Osteoblast (primary cell): ENCODE results near the gene LY9. TPM values are rescaled to one million over a fixed set of nuclear protein-coding genes. Genes with fewer than 3 reads are reported as not detected.
A peak's percentile ranks its signal among the peaks of the same experiment; 100 is the strongest.

Source experiments
- DNase-seq: peaks from one replicate; pipeline ENCODE4 v3.0.0; 2011; ENCODE audit warnings: low spot score, mixed read lengths; ENCODE audit not compliant: insufficient read length; ENCODE audit errors: missing footprints
- H2AFZ ChIP-seq: 2 replicates; pipeline ENCODE4 v1.6.0; 2011; ENCODE audit warnings: mild to moderate bottlenecking, low read length
- H3K27ac ChIP-seq: 2 replicates; pipeline ENCODE4 v1.5.1; 2011; ENCODE audit warnings: mild to moderate bottlenecking, low read depth, low read length, moderate library complexity
- H3K27me3 ChIP-seq: 2 replicates; pipeline ENCODE4 v1.6.0; 2012; ENCODE audit warnings: mild to moderate bottlenecking, control low read depth, inconsistent platforms, low read length, moderate library complexity; ENCODE audit not compliant: insufficient read depth
- H3K36me3 ChIP-seq: 2 replicates; pipeline ENCODE4 v1.5.1; 2011; ENCODE audit warnings: mild to moderate bottlenecking, low read length, control low read depth, moderate library complexity; ENCODE audit not compliant: insufficient read depth
- H3K4me1 ChIP-seq: 2 replicates; pipeline ENCODE4 v1.5.1; 2011; ENCODE audit warnings: mild to moderate bottlenecking, low read length, control low read depth, moderate library complexity; ENCODE audit not compliant: insufficient read depth
- H3K4me2 ChIP-seq: 2 replicates; pipeline ENCODE4 v1.6.0; 2011; ENCODE audit warnings: mild to moderate bottlenecking, low read length; ENCODE audit not compliant: insufficient read depth
- H3K4me3 ChIP-seq: fragments of 200-600 bp; sonication (generic); 3 replicates; pipeline ENCODE4 v1.5.1; 2012; ENCODE audit warnings: mild to moderate bottlenecking, low read length, inconsistent platforms; ENCODE audit not compliant: insufficient read depth
- H3K79me2 ChIP-seq: 2 replicates; pipeline ENCODE4 v1.6.0; 2012; ENCODE audit warnings: mild to moderate bottlenecking, low read length, control low read depth, inconsistent platforms; ENCODE audit not compliant: insufficient read depth
- H3K9me3 ChIP-seq: 2 replicates; pipeline ENCODE4 v1.5.1; 2011; ENCODE audit warnings: low read depth, low read length, control low read depth
- H4K20me1 ChIP-seq: 2 replicates; pipeline ENCODE4 v1.6.0; 2012; ENCODE audit warnings: mild to moderate bottlenecking, low read length, control low read depth; ENCODE audit not compliant: insufficient read depth
- CTCF ChIP-seq: IDR thresholded peaks from 2 replicates; pipeline ENCODE4 v1.5.1; 2011; ENCODE audit warnings: mild to moderate bottlenecking, low read depth, low read length, moderate library complexity; ENCODE audit errors: extremely low read depth
- total RNA-seq: library from RNA; depleted of rRNA; stranded (reverse); fragments of >200 nt; gene quantifications from 2 replicates; pipeline ENCODE4 v1.2.3, GENCODE V29; 2012

The LY9 gene
- total RNA-seq, 1 donor, result not detected

- H3K27me3 ChIP-seq, result no peaks in the 10 kb centered on the region
- no peaks in the 10 kb centered on the region for H3K79me2 ChIP-seq
- H3K4me1 ChIP-seq, result no peaks in the 10 kb centered on the region
- no peak overlapping the region for H3K4me3 ChIP-seq
- no peak overlapping the region for H2AFZ ChIP-seq
- no peaks in the 10 kb centered on the region for H3K36me3 ChIP-seq
- no peak for TF ChIP-seq CTCF
- no peaks in the 10 kb centered on the region for H4K20me1 ChIP-seq
- no peaks in the 10 kb centered on the region for H3K9me3 ChIP-seq
- no peak overlapping the region for H3K27ac ChIP-seq
- DNase-seq, result no peak
- no peak overlapping the region for H3K4me2 ChIP-seq
These were observed 62.5 kb downstream of the LY9 start for GRCh38 chr1:160858507-160858906.

GRCh38 chr1:160859166-160859565 lies 63.2 kb downstream of the LY9 start:
- no peak overlapping the region for H3K27ac ChIP-seq
- no peaks in the 10 kb centered on the region for H3K79me2 ChIP-seq
- no peaks in the 10 kb centered on the region for H3K9me3 ChIP-seq
- H3K27me3 ChIP-seq, result no peaks in the 10 kb centered on the region
- H3K4me2 ChIP-seq, result no peak overlapping the region
- no peak for TF ChIP-seq CTCF
- no peak overlapping the region for H3K4me3 ChIP-seq
- H3K4me1 ChIP-seq, result no peaks in the 10 kb centered on the region
- no peaks in the 10 kb centered on the region for H4K20me1 ChIP-seq
- H2AFZ ChIP-seq, result no peak overlapping the region
- H3K36me3 ChIP-seq, result no peaks in the 10 kb centered on the region
- peak; percentile 62 for DNase-seq

- Histone ChIP-seq H3K27ac (no peak overlapping the region), H3K4me2 (no peak overlapping the region), H3K36me3 (no peaks in the 10 kb centered on the region), H3K79me2 (no peaks in the 10 kb centered on the region), H2AFZ (no peak overlapping the region), H3K9me3 (no peaks in the 10 kb centered on the region), H3K4me3 (no peak overlapping the region), H3K27me3 (no peaks in the 10 kb centered on the region), H4K20me1 (no peaks in the 10 kb centered on the region), H3K4me1 (no peaks in the 10 kb centered on the region)
- DNase-seq, result peak; percentile 21
- no peak for TF ChIP-seq CTCF
These were observed 65.0 kb downstream of the LY9 start for GRCh38 chr1:160860840-160861505.

GRCh38 chr1:160862203-160863060 lies 66.5 kb downstream of the LY9 start, which contains the start of gene CD244:
CD244 (minus strand) TSS chr1:160862887; CDS start chr1:160862677, 210 bp downstream.
- Histone ChIP-seq H3K4me2 (no peak within 1 kb of the TSS), H3K27ac (no peak within 1 kb of the TSS), H3K79me2 (no peaks in the 10 kb centered on the region), H3K4me1 (no peaks in the 10 kb centered on the region), H3K36me3 (no peaks in the 10 kb centered on the region), H3K4me3 (no peak within 1 kb of the TSS), H2AFZ (no peak within 1 kb of the TSS), H3K27me3 (no peaks in the 10 kb centered on the region), H3K9me3 (no peaks in the 10 kb centered on the region), H4K20me1 (no peaks in the 10 kb centered on the region)
- DNase-seq, result peak; percentile 27
- no peak for TF ChIP-seq CTCF
